22Rv1 (cell line): ENCODE data around the gene MYO1D.
A peak's percentile ranks its signal among the peaks of the same experiment; 100 is the strongest.

Experiments
- H3K27ac ChIP-seq: fragments of 450-650 bp; 2 replicates; pipeline ENCODE4 v1.5.1; 2017
- ZFX ChIP-seq: fragments of 450-650 bp; IDR thresholded peaks from 2 replicates; pipeline ENCODE4 v1.6.1; 2017; ENCODE audit warnings: antibody characterized with exemption, borderline replicate concordance
- TF ChIP-seq, protein P1 (sequence below): fragments of 450-650 bp; IDR thresholded peaks from 2 replicates; pipeline ENCODE4 v1.5.1; 2017; ENCODE audit warnings: mild to moderate bottlenecking

MYO1D gene

DNA sequence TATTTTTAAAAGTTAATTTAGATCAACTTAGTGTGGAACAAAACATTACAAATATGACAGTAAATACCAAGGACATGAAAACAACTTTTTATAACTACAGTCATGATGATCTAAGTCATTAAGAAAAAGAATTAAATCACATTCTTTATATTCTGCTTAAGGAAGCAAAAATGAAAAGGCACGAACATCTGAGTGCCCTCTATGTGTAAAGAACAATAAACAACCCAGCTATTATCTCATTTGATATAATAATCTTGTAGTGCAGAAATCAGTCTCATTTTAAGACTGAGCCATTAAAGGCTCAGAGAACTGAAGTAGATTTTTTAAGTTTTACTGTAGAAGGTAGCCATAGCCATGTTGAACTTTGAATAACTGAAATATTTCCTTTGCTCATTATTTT lies 13.4 kb downstream of the MYO1D start:
- TF ChIP-seq, protein P1, sequence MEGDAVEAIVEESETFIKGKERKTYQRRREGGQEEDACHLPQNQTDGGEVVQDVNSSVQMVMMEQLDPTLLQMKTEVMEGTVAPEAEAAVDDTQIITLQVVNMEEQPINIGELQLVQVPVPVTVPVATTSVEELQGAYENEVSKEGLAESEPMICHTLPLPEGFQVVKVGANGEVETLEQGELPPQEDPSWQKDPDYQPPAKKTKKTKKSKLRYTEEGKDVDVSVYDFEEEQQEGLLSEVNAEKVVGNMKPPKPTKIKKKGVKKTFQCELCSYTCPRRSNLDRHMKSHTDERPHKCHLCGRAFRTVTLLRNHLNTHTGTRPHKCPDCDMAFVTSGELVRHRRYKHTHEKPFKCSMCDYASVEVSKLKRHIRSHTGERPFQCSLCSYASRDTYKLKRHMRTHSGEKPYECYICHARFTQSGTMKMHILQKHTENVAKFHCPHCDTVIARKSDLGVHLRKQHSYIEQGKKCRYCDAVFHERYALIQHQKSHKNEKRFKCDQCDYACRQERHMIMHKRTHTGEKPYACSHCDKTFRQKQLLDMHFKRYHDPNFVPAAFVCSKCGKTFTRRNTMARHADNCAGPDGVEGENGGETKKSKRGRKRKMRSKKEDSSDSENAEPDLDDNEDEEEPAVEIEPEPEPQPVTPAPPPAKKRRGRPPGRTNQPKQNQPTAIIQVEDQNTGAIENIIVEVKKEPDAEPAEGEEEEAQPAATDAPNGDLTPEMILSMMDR, result no peak
- no peak for TF ChIP-seq ZFX
- H3K27ac ChIP-seq, result no peak overlapping the region

DNA sequence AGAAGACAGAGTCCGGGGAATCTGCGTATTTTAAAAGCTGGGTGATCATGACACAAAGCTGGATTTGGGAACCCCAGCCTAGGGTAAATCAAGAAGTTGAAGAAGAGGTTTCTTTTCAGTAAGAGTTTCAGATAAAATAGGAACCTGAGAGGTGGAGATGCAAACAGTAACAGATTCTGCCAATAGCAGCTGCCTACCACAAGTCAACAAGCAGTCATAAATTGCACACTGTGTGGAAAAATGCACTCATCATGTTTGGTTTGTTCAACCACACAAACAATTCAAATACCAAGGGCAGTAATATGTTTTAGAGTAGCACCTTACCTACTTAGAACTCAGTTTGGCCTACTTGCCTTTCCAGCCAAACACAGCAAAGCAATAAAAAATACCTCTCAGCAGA lies 14.0 kb downstream of the MYO1D start:
- TF ChIP-seq ZFX, result no peak
- no peak overlapping the region for H3K27ac ChIP-seq

DNA sequence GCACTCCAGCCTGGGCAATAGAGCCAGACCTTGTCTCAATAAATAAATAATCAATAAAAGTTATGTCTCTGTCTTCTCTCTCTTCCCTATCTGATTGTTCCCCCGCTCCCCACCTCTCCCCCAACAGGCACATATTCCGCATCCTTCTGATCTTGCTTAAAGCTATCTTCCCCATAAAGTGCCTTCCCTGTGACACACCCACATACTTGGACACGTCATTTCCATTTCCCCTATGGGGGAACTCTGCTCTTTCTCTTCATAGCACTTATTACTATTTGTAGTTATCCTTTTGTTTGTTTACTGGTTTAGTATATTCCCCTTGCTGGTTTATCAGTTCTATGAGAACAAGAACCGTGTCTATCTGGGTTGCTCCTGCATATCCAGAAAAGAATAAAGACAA lies 14.9 kb downstream of the MYO1D start:
- TF ChIP-seq, protein P1, result no peak
- no peak overlapping the region for H3K27ac ChIP-seq

- TF ChIP-seq, protein P1, result no peak
- TF ChIP-seq ZFX, result no peak
- no peak overlapping the region for H3K27ac ChIP-seq
Measured at GRCh38 chr17:32859857-32860525, 16.9 kb downstream of the MYO1D start.

- H3K27ac ChIP-seq, result no peak overlapping the region
- TF ChIP-seq, protein P1, result no peak
- no peak for TF ChIP-seq ZFX
Measured at GRCh38 chr17:32855620-32856019, 21.3 kb downstream of the MYO1D start.

- peak overlapping the region; percentile 29; the same call in 1 of the 2 replicates for H3K27ac ChIP-seq
Measured at GRCh38 chr17:32854832-32855389, 22.0 kb downstream of the MYO1D start.

GRCh38 chr17:32854207-32854606 lies 22.7 kb downstream of the MYO1D start:
- no peak for TF ChIP-seq ZFX
- TF ChIP-seq, protein P1, result no peak
- 0 out of 2 replicates have a peak overlapping the region, but pooled peaks have one; percentile 29 for H3K27ac ChIP-seq

More at GRCh38 chr17:32854832-32855389, 22.0 kb downstream of the MYO1D start:
- TF ChIP-seq ZFX, result no peak
- TF ChIP-seq, protein P1, result peak; percentile 20; the same call in 1 of the 2 replicates
